ENCODE results near the gene RGS10.
"Not testable (repeated sequence)": the region's sequence is repeated elsewhere in the genome, so short reads cannot be mapped to it uniquely, and the experiment has no call there.

DNA sequence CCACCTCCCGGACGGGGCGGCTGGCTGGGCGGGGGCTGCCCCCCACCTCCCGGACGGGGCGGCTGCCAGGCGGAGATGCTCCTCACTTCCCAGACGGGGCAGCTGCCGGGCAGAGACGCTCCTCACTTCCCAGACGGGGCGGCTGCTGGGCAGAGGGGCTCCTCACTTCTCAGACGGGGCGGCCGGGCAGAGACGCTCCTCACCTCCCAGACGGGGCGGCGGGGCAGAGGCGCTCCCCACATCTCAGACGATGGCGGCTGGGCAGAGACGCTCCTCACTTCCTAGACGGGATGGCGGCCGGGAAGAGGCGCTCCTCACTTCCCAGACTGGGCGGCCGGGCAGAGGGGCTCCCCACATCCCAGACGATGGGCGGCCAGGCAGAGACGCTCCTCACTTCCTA, 17.0 kb upstream of the RGS10 start:
- TF ChIP-seq GFI1B (tag by site-specific recombination; IDR thresholded peaks at IDR 0.05), result not testable (repeated sequence)
- TF ChIP-seq, protein P1, sequence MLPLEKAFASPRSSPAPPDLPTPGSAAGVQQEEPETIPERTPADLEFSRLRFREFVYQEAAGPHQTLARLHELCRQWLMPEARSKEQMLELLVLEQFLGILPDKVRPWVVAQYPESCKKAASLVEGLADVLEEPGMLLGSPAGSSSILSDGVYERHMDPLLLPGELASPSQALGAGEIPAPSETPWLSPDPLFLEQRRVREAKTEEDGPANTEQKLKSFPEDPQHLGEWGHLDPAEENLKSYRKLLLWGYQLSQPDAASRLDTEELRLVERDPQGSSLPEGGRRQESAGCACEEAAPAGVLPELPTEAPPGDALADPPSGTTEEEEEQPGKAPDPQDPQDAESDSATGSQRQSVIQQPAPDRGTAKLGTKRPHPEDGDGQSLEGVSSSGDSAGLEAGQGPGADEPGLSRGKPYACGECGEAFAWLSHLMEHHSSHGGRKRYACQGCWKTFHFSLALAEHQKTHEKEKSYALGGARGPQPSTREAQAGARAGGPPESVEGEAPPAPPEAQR (tag by site-specific recombination; IDR thresholded peaks at IDR 0.05), result not testable (repeated sequence)

Measured in HEK293 (cell line).